Thyroid gland (tissue), 4 donors: ENCODE data around the gene SURF6.

Experiments
- POLR2A ChIP-seq, 2 donors: fragments of 450-650 bp; IDR thresholded peaks; one replicate each; pipeline ENCODE4 v1.6.1; 2017; ENCODE audit warnings: antibody characterized with exemption in 2 of 2, mild to moderate bottlenecking in 2 of 2, moderate library complexity in 1 of 2
- TF ChIP-seq, protein P1 (sequence below), 6 experiments: fragments of 200-600 bp in 3 of 6; fragments of 450-650 bp in 3 of 6; sonication (generic) in 3 of 6; IDR thresholded peaks; one replicate each; pipeline ENCODE4 v1.5.1; 2016 to 2019; ENCODE audit warnings: antibody characterized with exemption in 6 of 6, mild to moderate bottlenecking in 2 of 6, inconsistent platforms in 1 of 6, moderate library complexity in 1 of 6

DNA sequence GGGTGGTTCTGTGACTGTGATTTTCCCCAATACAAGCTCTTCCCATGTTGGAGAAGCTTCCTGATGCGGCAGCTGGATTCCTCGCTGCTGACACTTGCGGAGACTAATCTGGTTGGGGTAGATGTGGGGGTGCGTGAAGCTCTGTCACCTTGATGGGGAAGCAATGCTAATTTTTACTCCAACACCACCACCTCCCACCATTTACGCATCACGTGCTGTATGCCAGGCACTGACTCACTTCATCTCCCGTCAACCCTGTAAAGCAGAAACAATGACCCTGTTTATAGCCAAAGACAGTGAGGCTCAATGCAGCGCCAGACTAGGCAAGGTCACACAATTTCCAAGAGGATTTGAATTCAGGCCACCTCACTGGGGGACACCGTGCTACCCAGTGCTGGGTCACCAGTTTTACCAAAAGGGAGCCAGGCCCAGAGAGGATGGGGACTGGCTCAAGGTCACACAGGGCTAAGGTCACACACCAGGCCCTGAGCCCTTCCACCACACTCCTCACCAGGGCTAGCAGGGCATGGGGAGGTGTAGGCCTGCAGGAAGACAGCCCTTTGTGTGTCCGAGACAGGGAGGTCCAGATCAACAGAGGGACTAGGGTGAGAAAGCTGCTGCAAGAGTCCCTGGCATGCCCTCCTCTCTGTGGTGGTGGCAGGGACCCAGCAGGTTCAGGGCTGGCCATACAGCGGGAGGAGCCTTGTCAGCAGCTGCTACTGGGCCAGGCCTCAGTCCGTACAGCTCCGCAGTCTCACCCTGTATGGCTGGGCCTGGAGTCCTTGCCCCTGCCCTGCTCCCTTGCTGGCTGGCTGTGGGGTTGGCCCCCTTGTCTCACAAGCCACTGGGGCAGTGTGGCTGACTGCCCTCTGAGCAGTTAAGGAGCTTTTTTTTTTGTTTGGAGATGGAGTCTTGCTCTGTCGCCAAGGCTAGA is 43.4 kb upstream of the SURF6 start:
- TF ChIP-seq, protein P1, sequence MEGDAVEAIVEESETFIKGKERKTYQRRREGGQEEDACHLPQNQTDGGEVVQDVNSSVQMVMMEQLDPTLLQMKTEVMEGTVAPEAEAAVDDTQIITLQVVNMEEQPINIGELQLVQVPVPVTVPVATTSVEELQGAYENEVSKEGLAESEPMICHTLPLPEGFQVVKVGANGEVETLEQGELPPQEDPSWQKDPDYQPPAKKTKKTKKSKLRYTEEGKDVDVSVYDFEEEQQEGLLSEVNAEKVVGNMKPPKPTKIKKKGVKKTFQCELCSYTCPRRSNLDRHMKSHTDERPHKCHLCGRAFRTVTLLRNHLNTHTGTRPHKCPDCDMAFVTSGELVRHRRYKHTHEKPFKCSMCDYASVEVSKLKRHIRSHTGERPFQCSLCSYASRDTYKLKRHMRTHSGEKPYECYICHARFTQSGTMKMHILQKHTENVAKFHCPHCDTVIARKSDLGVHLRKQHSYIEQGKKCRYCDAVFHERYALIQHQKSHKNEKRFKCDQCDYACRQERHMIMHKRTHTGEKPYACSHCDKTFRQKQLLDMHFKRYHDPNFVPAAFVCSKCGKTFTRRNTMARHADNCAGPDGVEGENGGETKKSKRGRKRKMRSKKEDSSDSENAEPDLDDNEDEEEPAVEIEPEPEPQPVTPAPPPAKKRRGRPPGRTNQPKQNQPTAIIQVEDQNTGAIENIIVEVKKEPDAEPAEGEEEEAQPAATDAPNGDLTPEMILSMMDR (IDR thresholded peaks at IDR 0.05): no peak
- no peak for TF ChIP-seq POLR2A (IDR thresholded peaks at IDR 0.05)
